HG02870 (cell line): ENCODE data around the gene HACL1.
"Not testable (repeated sequence)": the region's sequence is repeated elsewhere in the genome, so short reads cannot be mapped to it uniquely, and the experiment has no call there.

Experiments used
- ATAC-seq: cut with Tn5 transposase; IDR thresholded peaks from one replicate; pipeline ENCODE4 v1.9.1; 2021; ENCODE audit warnings: mild to moderate bottlenecking, moderate library complexity; ENCODE audit not compliant: unreplicated experiment

The HACL1 gene

DNA sequence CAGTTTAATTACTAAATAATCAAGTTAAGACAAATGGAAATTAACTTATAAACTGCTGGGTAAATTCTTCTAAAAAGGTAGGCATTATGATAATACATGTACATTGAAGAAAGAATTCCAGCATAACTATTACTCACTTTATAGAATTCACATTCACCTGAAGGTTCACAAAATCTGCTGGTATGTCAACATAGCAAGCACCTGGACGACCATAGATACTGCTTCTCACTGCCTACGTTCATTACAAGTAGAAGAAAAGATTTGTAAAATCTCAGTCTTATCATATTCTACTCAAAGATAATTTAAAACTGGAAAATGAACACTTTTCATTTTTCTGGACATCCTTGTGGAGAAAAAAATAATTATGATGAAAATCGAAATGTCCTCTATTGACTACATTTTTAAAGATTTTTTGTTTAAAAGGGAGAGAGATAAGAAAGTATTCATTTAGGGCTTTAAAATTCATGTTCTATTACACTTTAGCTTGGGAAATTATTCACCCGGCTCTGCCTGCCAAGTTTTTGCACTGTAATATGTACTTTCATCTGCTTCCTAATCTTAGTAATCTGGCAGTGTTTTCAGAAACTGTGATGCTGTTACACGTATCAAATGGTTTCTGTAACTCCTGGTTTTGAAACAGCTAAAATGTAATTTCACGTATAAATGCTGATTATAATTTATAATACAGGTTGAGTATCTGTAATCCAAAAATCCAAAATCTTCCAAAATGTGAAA lies 16.1 kb downstream of the HACL1 start:
- no peak for ATAC-seq

DNA sequence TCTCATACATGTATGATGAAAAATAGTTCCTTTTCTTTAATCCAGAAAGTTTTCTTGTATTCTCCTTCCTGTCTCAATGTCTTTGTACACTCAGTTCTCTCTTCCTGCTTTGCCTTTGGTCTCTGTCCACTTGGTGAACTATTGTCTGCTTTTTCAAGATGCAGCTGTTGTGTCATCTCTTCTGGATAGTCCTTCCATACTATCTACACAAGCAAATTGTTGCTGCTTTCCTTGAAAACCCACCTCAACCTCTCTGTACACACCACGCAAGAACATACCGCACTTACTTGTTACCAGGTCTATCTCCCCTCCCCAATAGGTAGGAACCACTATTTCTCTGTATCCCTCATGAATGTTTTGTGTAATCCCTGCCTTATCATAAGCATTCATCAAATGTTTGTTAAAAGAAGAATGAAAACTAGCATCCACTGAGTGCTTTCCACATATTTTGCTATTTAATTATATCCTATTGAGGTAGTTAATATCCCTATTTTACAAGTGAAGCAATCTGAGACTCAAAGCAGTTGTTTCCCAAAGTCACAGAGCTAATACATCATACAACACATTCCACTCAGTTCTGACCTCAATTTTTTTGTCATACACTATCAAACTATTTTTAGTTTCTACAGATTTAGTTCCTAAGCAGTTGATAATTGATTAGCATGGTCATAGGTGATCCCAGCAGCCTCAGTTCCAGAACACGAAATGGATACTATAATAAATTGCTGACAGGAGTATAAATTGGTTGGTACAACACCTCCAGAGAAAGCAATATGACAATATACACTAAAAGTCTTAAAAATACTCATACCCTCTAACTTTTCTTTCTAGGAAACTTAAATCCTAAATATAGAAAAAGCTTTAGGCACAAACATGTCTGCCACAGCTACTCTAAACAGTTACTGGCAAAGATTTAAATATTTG lies 19.6 kb downstream of the HACL1 start:
- ATAC-seq = no peak

DNA sequence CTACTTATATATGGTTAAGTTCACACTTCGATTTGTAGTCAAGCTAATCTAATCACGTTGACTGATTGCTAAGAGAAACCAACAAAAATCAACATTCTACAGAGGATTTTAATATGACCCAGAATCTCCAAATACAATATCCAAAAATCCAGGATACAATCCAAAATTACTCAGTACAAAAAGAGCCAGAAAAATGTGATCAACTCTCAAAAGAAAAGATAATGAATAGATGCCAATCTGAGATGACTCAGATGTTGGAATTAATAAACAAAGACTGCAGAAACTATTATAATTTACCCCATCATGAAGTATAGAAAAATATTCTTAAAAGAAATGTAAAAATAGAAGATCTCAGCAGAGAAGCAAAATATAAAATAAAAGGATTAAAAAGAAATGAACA lies 22.3 kb downstream of the HACL1 start:
- no peak for ATAC-seq

DNA sequence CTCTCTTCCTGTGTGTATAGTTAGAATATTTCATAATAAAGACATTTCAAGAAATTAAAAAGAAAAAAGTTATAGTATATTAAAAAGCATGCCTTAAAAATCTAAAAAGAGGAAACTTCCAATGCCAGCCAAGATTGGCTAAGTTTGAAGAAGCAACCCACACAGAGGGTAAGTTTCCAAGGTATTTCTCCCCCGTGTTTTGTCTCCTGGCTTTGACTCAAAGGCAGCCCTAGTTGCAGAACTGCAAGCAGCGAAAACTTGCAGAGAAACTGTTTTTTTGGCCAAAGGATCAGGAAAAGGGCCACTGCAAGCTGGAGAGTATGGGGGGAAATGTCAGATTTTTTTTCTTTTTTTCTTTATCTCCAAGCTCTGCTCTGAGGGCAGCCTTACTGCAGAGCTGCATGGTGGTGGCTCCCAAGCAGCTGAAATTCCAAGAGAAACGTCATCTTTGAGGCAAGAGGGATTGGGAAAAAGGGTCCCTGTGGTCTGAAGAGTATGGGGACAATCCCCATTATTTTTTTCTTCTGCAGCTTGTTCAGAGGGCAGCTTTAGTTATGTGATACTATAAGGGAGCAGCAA lies 23.0 kb downstream of the HACL1 start:
- no peak for ATAC-seq

DNA sequence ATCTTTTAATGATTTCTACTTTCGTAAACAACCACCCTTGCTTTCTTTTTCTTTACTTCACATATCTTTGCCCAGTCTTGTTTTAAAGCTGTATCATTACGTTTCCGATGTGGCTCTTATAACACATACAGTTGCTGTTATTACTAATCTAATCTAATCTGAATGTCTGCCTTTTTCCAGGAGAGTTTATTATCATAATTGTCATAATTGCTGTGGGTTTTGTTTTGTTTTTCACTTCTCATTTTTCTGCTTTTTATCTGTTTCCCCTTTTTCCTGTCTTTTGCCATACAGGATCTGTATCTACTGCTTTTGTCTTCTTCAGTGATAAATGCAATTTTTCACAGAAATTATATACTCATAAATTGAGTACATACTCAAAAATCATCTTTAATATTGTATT lies 24.9 kb downstream of the HACL1 start:
- no peak for ATAC-seq

DNA sequence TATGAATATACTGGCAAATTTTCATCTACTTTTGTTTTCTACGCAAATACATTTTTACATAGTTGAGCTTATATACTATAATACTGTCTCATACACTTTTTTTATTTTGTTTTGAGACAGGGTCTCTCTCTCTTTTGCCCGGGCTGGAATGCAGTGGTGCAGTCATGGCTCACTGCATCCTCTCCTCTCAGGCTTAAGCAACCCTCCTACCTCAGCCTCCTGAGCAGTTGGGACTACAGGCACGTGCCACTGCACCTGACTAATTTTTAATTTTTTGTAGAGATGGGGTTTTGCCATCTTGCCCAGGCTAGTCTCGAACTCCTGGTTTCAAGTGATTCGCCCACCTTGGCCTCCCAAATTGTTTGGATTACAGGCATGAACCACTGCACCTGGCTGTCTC lies 25.9 kb downstream of the HACL1 start:
- ATAC-seq = no peak

DNA sequence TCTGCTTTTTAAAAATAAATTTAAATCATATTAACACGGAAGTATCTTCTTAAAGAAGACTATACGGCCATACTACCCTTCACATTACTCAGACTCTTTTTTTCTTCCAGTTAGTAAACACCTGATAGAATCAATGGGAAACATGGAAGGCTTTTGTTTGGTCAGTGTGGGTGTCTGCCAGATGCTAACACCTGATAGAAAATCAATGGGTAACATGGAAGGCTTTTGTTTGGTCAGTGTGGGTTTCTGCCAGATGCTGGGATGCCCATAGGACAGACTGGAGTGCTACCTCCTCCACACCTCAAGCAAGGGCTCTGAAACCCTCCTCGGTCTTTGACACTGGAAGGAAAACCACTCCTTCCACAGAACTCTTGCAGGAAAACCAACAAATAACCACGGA lies 29.2 kb downstream of the HACL1 start:
- no peak for ATAC-seq

DNA sequence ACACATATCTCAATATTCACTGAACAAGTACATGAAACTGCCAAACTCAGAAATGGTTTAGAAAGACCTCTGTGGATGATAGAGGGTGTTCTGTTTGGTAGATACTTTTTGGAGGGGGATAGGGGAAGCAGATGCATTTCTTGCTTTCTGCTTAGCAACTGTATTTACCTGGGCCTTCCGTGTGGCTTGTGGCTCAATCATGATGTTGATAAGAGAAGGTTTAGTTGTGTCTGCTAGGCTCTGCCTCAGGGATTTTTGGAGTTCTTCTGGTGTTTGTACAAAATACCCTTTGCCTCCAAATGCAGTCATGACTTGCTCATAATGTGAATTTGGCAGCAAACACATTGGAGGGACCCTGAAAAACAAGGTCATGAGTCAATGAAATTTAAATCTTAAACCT lies 38.2 kb downstream of the HACL1 start:
- ATAC-seq = no peak

DNA sequence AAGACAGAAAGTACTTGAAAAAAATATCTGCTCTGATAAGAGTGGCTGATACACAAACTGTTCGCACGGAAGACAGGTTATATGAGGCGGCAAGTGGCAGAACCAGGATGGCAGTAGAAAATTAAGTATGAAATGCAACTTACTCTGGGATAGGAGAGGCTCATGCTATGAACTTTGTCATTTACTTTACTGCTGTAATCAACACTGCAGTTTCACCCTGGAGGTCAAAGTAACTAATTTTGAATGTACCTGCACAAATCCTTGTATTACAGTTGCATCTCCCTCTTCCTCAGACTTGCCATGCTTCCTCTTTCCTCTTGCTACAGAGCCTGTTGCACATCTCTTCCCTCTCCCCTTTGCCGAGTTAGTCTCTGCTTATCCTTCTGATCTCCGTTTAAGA lies 38.8 kb downstream of the HACL1 start:
- no peak for ATAC-seq

DNA sequence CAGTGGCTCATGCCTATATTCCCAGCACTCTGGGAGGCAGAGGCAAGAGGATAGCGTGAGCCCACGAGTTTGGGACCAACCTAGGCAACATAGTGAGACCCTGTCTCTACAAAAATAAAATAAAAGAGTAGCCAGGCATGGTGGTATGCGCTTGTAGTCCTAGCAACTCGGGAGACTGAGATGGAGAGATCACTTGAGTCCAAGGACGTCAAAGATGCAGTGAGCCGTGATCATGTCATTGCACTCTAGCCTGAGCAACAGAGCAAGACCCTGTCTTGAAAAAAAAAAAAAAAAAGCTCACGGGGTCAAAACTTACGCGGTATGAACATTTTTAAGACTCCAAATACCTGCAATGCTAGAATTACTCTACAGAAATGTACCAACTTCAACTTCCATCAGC lies 42.8 kb downstream of the HACL1 start:
- ATAC-seq = no peak

DNA sequence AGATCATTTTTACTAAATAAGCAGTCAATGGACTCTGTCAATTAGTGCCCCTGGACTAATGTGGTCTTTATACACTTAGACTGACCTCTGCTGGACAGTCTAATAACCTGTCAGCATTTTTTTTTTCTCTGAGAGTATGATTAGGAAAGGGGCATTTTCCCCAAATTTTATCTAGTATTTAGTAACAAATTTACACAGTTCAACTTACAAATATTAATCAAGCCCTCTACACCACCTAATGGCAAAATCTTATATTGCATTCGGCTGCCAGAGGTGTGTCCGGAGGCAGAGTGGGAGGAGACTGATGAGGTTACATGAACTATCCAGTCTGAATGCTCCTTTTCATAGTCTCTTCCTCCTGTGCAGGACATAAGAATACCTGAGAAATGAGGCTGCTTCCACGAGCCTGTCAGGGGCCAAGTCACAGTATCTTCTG lies 43.8 kb downstream of the HACL1 start:
- peak; percentile 57 for ATAC-seq

DNA sequence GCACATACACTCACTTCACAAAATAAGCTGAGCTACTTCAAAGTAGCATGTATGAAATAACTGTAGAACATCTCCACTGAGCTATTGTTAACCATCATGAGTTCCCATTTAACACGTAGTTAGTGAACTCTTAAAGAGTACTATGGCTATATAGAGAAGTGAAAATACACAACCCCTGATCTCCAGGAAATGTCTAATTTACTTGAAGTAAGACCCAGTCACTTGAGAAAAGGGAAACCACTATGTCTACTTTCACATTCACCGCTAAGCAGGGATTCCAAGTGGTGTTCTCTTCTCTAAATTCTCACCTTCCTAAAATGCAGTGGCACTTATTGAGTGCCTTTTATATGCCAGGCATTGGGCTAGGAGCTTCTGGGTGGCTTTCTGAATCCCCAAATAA lies 44.9 kb downstream of the HACL1 start:
- peak; percentile 88 for ATAC-seq

DNA sequence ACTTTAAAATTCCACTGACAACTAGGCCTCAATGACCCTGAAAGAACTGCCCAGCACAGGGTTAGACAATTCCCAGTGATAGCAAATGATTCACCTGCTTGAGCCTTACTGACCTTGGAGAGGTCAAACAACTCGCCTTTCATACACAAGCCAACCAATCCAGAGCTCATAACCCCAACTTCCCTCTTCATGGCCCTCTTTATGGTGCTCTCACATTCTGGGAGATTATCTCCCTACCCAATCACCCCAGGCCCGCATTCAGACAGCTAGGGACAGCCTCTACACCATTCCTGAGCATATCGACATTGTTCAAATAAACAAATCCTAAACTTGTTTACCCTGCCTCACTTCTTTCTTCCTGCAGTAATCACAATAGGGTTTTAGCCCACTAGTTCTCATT lies 47.6 kb downstream of the HACL1 start:
- ATAC-seq = no peak

DNA sequence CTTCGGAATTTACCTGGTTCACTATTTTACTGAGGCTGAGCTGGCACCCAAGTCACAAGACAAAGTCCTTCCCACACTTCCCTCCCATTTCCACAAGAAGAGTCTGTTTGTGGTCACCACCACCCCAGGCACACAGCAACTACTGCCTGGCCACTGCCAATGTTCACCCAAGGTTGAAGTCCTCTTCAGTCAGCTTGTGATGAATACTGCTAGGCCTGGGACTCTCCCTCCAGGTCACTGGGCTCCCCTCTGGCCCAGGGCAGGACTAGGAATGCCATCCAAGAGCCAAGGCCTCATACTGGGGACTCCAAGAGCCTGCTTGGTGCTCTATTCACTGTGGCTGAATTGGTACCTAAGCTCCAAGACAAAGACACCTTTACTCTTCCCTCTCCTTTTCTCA lies 49.5 kb downstream of the HACL1 start:
- no peak for ATAC-seq

DNA sequence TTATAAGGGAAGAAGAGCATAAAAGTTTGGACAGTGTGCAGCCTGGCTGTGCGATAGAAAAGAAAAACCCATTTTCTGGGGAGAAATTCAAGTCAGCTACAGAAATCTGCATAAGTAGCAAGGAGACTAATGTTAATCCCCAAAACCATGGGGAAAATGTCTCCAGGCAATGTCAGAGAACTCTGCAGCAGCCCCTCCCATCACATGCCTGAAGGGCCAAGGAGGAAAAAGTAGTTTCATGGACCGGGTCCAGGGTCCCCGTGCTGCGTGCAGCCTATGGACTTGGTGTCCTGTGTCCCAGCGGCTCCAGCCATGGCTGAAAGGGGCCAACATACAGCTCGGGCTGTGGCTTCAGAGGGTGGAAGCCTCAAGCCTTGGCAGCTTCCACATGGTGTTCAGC lies 51.5 kb downstream of the HACL1 start:
- no peak for ATAC-seq

DNA sequence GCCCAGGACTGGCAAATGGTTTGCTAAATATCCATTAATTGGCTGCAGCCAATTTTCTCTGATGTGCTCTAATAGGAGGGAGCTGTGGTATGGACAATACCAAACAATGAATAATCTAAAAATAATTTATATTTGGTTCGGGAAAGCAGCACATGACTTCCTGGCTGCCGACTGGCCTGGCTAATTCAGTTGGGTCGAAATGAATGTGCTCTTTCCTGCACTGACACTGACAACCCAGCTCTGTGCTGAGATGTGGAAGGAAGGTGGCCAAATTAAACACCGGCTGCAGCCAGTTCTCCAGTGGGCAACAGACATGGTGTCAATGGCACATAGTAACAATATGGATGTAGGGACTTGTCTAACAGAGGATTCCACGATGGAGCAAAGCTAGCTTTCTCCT lies 58.8 kb downstream of the HACL1 start:
- ATAC-seq = no peak

DNA sequence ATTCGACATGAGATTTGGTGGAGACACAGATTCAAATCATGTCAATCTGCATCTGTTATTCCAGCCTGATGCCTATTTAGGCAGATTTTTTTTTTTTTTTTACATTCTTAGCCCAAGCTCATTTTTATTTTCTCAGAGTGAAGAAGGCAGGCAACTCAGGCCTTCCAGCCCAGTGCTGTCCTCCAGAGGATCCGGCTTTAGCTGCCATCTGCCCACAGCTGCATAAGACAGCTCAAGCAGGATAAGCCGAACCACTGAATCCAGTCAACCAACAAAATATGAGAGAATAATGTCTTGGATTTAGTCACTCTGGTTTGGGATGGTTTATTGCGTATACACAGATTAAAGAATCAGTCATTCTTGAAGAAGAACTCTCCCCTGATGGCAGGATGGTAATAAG lies 60.0 kb downstream of the HACL1 start:
- no peak for ATAC-seq

DNA sequence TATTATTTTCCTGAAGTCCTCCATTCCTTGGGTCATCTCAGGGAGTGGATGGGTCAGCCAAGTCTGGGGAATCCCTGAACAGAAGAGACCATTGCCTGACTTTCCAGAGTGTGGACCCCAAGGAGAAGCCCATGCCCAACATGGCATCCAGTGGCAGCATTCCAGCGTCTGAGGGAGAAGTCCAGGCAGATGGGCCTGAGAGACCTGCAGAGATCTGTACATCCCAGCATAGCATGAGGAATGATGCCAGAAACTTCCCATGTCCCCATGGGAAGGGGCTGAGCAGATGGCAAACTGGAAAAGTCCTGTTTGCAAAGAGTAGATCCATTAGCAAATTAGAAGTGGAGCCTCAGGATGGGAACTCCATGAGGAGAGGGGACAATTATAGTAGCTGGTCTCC lies 62.3 kb downstream of the HACL1 start:
- no peak for ATAC-seq

DNA sequence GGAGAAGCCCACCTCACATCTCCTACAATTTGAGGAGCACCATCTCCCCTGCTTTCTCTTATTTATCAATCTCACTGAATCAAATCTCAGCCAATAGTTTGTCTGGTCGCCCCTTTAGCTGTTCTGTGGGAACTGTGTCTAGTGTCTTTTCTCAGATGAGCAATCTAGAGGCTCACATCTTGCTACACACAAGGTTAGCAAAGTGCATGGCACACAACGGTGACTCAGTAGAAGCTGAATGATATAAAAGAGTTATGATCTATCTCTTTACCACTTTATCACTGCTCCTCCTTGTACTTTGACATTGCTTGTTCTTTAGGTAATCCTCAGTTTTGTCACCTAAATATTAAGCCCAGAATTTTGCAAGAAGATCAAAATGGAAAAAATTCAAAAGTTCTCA lies 63.0 kb downstream of the HACL1 start:
- ATAC-seq = no peak

DNA sequence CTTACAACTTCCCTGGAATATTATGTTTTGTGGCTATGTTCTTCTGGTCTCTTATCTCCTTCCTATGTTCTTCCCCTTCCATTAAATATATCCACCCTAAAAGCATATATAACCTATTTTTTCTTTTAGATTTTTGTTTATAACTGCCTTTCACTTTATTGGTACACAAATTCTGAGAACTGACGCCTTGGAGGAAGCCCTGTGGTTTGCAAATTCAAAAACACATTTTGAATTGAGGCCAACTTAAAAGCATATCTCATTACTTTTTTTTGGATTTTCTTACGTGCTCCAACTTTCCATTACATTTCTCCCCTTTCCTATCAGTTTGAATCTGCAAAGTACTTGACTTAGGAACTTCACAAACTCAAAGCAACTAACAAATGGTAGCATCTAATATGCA lies 64.5 kb downstream of the HACL1 start:
- ATAC-seq = no peak

DNA sequence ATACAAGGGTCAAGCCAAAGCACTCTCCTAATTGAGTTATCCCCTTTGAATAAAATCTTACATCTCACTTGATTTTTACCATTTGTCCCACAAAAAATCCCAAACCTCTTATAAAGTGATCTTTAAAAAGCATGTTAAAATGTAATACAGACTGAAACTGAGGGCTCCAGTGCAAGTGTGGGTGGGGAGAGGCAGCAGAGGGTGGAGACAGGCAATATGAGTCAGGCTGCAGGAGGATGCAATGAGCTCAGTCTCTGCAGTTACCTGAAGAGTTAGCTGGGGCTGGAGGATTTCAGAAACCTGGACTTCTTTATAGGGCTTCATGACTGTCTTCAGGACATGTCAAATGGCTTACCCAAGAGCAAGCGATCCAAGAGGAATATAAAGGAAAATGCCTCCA lies 65.6 kb downstream of the HACL1 start:
- ATAC-seq = peak; percentile 67

DNA sequence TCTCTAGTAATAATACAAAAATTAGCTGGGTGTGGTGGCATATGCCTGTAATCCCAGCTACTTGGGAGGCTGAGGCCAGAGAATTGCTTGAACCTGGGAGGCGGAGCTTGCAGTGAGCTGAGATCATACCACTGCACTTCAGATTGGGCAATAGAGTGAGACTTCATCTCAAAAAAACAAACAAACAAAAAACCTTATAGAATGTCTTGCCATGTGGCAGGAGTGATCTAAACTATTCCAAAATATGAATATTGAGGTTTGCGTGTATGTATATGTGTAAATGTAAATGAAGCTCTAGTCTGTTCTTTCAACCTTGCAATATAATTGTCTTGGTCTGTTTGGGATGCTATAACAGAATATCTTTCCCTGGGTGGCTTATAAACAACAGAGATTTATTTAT lies 68.8 kb downstream of the HACL1 start:
- not testable (repeated sequence) for ATAC-seq
